Stimulated activated CD8-positive, alpha-beta memory T cell treated with anti-CD3 and anti-CD28 coated beads, Interleukin-4, amount 100 ng/mL, for 4 hours (primary cell): ENCODE measurements around the gene GART.

ENCODE experiments used
- DNase-seq, 2 donors: peaks; one replicate each; pipeline ENCODE4 v3.0.0-alpha.2; 2020; ENCODE audit warnings: low read depth in 2 of 2, low spot score in 1 of 2

GART gene

GRCh38 chr21:33554236-33554981 lies 12.5 kb upstream of the GART start:
- no peak for DNase-seq

GRCh38 chr21:33552999-33553598 lies 11.2 kb upstream of the GART start:
- DNase-seq = no peak

- no peak for DNase-seq
Observed at GRCh38 chr21:33552093-33552998, 10.4 kb upstream of the GART start.

- no peak for DNase-seq
Observed at GRCh38 chr21:33551664-33552063, 9.7 kb upstream of the GART start.

GRCh38 chr21:33550772-33551660 lies 9.1 kb upstream of the GART start:
- DNase-seq = no peak

- no peak for DNase-seq
Observed at GRCh38 chr21:33549848-33550771, 8.2 kb upstream of the GART start.

- no peak for DNase-seq
Observed at GRCh38 chr21:33546086-33546485, 4.2 kb upstream of the GART start.

- DNase-seq = no peak
Observed at GRCh38 chr21:33544451-33545195, 2.7 kb upstream of the GART start.

- peak; percentile 37 to 41 for DNase-seq
Observed at GRCh38 chr21:33543505-33544129, 1.7 kb upstream of the GART start.

- DNase-seq = peak; percentile 93 to 96
Observed at GRCh38 chr21:33542640-33543504, 955 bp upstream of the GART start, which contains the start of gene SON. Gene SON, plus strand, starts transcription at chr21:33543038. Its CDS starts 55 bp downstream, at chr21:33543093.

DNA sequence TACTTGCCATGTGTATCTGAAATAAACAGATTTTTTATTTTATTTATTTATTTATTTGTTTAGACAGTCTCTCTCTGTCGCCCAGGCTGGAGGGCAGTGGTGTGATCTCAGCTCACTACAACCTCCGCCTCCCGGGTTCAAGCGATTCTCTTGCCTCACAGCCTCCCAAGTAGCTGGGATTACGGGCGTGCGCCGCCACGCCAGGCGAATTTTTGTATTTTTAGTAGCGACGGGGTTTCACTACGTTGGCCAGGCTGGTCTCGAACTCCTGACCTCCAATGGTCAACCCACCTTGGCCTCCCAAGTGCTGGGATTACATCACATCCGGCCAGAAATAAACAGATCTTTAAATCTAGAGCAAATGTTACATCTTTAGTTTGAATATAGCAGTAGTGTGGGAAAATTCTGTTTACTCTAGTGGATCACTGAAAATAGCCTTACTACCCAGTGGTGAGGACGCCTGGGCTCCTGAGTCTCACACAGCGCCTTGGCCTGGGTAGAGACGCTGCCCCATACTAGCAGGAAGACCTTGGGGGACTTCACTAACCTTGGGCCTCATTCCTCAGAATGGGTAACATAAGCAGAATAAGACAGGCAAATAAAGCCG lies 709 bp downstream of the GART start:
- no peak for DNase-seq

- DNase-seq = no peak
Observed at GRCh38 chr21:33540711-33541104, 1.2 kb downstream of the GART start.

- DNase-seq = no peak
Observed at GRCh38 chr21:33539616-33540015, 2.3 kb downstream of the GART start.

DNA sequence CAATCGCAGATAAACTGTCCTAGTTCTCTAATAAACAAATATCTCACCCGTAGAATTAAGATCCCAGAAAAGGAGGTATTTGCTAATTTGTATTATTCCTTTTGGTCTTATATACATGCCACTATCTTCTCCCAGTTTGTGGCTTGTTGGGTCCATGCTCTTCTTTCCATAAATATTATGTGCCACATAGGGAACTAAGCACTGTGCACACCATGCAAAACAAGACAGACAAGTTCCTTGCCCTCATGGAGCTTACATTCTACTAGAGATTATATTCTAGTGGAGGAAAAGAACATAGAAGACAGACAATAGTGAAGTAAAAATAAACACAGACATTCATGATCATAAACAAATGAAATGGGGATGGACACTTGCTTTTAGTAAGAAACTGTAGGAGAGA lies 4.7 kb downstream of the GART start:
- no peak for DNase-seq

GRCh38 chr21:33531007-33531406 lies 10.9 kb downstream of the GART start:
- no peak for DNase-seq

DNA sequence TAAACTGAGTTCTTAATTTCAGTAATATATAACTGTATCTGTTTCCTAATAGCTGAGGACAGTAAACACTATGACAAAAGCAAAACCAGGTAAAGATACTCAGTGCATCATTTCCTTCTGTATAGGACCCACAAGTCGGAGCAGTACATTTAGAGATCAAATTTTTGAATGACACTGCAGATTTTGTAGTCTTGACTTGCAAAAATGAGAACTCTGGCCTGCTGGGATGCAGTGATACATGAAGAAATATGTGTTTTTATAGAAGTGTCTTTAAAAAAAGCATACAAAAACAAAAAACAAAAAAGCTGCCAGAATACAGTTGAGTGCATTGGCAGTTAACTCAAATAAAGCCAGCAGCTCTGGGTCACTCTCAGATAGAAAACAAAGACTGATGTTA lies 19.0 kb downstream of the GART start:
- no peak for DNase-seq

- no peak for DNase-seq
Observed at GRCh38 chr21:33522297-33522952, 19.5 kb downstream of the GART start.
